ENCODE measurements around the gene NTNG1. TPM values are rescaled to one million over a fixed set of nuclear protein-coding genes. Genes with fewer than 3 reads are reported as not detected.

Gene NTNG1
- total RNA-seq, 1 donor from 2014 or later: 8.1 TPM

DNA sequence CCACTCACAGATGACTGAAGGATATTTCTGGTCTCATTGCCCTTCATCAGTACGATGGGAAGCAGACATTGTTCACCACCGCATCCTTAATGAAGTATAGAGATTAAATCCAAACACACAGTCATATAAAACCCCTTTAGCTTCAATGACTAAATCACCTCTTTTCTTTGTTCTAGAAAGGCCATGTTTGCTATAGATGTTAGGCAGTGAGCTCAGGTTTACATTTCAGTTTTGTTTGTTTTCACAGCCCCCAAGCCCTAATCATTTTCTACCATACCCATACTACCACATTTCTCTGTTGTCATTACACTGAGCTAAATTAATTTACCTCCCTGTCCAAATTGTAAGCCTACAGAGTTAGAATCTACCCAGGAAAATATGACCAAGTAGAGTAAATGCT is 385.1 kb downstream of the NTNG1 start:
- no peak overlapping the region for H3K27ac ChIP-seq (ENCODE audit: low read depth, low read length)
- no peak overlapping the region for H3K27ac Mint-ChIP-seq (ENCODE audit: unreplicated experiment)
- H3K9me3 Mint-ChIP-seq (ENCODE audit: unreplicated experiment): no peaks in the 10 kb centered on the region
- no peak overlapping the region for H3K4me3 ChIP-seq (ENCODE audit: insufficient read depth, low read depth, low read length)
- peaks cover 5% of the 10 kb centered on the region for H3K4me1 Mint-ChIP-seq (ENCODE audit: low read depth, unreplicated experiment)
- H3K27me3 ChIP-seq (ENCODE audit: insufficient read depth, low read length): no peaks in the 10 kb centered on the region
- H3K79me2 ChIP-seq (ENCODE audit: insufficient read depth, low read length): no peaks in the 10 kb centered on the region
- H3K4me3 Mint-ChIP-seq (ENCODE audit: unreplicated experiment): no peak overlapping the region
- H4K20me1 ChIP-seq (ENCODE audit: insufficient read depth, low read length): no peaks in the 10 kb centered on the region
- H3K36me3 ChIP-seq (ENCODE audit: insufficient read depth, low read length): no peaks in the 10 kb centered on the region
- H3K9ac ChIP-seq (ENCODE audit: low read length): no peak overlapping the region
- H3K4me1 ChIP-seq (ENCODE audit: insufficient read depth, low read length): no peaks in the 10 kb centered on the region
- no peak overlapping the region for H2AFZ ChIP-seq (ENCODE audit: low read depth, low read length)
- no peak for FAIRE-seq
- DNase-seq (ENCODE audit: low read depth): no peak
- no peak overlapping the region for H3K4me2 ChIP-seq (ENCODE audit: low read length)
- H3K36me3 Mint-ChIP-seq (ENCODE audit: low read depth, unreplicated experiment): no peaks in the 10 kb centered on the region
- H3K27me3 Mint-ChIP-seq (ENCODE audit: low read depth, unreplicated experiment): no peaks in the 10 kb centered on the region
- TF ChIP-seq, protein P1, sequence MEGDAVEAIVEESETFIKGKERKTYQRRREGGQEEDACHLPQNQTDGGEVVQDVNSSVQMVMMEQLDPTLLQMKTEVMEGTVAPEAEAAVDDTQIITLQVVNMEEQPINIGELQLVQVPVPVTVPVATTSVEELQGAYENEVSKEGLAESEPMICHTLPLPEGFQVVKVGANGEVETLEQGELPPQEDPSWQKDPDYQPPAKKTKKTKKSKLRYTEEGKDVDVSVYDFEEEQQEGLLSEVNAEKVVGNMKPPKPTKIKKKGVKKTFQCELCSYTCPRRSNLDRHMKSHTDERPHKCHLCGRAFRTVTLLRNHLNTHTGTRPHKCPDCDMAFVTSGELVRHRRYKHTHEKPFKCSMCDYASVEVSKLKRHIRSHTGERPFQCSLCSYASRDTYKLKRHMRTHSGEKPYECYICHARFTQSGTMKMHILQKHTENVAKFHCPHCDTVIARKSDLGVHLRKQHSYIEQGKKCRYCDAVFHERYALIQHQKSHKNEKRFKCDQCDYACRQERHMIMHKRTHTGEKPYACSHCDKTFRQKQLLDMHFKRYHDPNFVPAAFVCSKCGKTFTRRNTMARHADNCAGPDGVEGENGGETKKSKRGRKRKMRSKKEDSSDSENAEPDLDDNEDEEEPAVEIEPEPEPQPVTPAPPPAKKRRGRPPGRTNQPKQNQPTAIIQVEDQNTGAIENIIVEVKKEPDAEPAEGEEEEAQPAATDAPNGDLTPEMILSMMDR (IDR thresholded peaks at IDR 0.05; ENCODE audit: insufficient read depth, low read depth, low read length): no peak
- TF ChIP-seq EZH2 (IDR thresholded peaks at IDR 0.05; ENCODE audit: insufficient read depth, low read length): no peak
- H3K9me3 ChIP-seq (ENCODE audit: insufficient read depth, low read depth, low read length): no peaks in the 10 kb centered on the region

DNA sequence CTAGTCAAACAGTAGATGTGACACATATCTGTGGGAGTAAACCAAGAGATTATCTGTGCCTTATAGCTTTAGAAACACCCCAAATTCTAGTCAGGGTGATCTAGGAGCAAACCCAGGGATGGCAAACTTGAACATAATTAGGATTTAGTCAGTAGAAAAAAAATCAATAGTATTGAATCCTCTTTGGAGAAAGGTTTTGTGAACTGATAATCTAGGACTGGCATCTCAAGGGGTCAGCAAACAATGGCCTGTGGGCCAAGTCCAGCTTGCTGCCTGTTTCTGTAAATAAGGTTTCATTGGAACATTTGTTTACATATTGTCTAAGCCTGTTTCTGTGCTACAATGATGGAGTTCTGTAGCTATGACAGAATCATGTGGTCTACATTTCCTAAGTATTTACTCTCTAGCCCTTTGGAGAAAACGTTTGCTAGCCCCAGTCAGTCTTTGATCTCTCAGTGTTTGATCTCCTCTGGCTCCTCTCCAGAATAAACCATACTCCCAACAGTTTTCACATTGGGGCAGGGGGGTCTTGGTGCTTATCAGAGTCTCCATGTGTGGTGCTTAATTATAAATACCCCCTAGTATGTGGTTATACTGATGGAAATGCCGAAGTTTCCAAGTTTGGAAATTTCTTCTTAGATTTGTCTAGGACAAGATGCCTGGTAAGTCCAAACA is 385.8 kb downstream of the NTNG1 start:
- H3K27me3 Mint-ChIP-seq (ENCODE audit: low read depth, unreplicated experiment): no peaks in the 10 kb centered on the region
- H3K4me1 ChIP-seq (ENCODE audit: insufficient read depth, low read length): no peaks in the 10 kb centered on the region
- H3K36me3 Mint-ChIP-seq (ENCODE audit: low read depth, unreplicated experiment): no peaks in the 10 kb centered on the region
- no peaks in the 10 kb centered on the region for H4K20me1 ChIP-seq (ENCODE audit: insufficient read depth, low read length)
- no peak overlapping the region for H3K27ac ChIP-seq (ENCODE audit: low read depth, low read length)
- no peak overlapping the region for H3K4me3 ChIP-seq (ENCODE audit: insufficient read depth, low read depth, low read length)
- H3K9me3 ChIP-seq (ENCODE audit: insufficient read depth, low read depth, low read length): no peaks in the 10 kb centered on the region
- no peak overlapping the region for H2AFZ ChIP-seq (ENCODE audit: low read depth, low read length)
- no peak overlapping the region for H3K4me3 Mint-ChIP-seq (ENCODE audit: unreplicated experiment)
- no peaks in the 10 kb centered on the region for H3K9me3 Mint-ChIP-seq (ENCODE audit: unreplicated experiment)
- H3K9ac ChIP-seq (ENCODE audit: low read length): no peak overlapping the region
- no peak for TF ChIP-seq EZH2 (IDR thresholded peaks at IDR 0.05; ENCODE audit: insufficient read depth, low read length)
- TF ChIP-seq, protein P1 (IDR thresholded peaks at IDR 0.05; ENCODE audit: insufficient read depth, low read depth, low read length): no peak
- H3K4me1 Mint-ChIP-seq (ENCODE audit: low read depth, unreplicated experiment): peaks cover 5% of the 10 kb centered on the region
- DNase-seq (ENCODE audit: low read depth): no peak
- H3K36me3 ChIP-seq (ENCODE audit: insufficient read depth, low read length): no peaks in the 10 kb centered on the region
- no peaks in the 10 kb centered on the region for H3K79me2 ChIP-seq (ENCODE audit: insufficient read depth, low read length)
- no peak for FAIRE-seq
- H3K27me3 ChIP-seq (ENCODE audit: insufficient read depth, low read length): no peaks in the 10 kb centered on the region
- H3K4me2 ChIP-seq (ENCODE audit: low read length): no peak overlapping the region
- no peak overlapping the region for H3K27ac Mint-ChIP-seq (ENCODE audit: unreplicated experiment)

DNA sequence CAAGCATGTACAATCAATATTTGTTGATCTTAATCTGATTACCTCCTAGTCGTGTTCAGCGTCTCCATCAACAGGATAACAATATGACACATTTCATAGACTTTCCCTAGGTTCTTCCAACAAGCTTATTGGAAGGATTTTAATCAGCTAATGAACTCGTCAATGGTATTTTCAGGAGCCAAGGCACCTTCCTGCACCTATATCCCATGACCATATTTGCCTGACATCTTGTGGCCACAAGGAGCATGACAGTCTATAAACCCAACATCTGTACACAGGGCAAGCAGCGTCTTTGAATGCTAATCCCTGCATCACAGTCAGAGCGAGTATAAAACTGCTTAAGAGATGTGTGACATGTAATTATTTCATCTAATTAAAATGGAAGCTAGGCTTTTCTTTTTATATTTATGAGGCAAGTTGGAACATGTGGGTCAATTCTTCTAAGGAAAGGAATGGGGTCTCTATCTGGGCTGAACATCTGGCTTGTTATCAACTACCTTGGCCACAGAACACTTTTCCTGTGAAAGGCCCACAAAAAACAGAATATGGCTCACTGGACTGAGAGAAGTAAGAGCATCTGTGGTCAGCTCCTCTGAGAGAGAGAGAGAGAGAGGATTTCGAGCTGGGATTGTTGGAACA is 388.8 kb downstream of the NTNG1 start:
- Histone ChIP-seq H3K27me3 (ENCODE audit: insufficient read depth, low read length) (no peaks in the 10 kb centered on the region), H3K36me3 (ENCODE audit: insufficient read depth, low read length) (no peaks in the 10 kb centered on the region), H2AFZ (ENCODE audit: low read depth, low read length) (no peak overlapping the region), H3K4me1 (ENCODE audit: insufficient read depth, low read length) (no peaks in the 10 kb centered on the region), H3K9me3 (ENCODE audit: insufficient read depth, low read depth, low read length) (no peaks in the 10 kb centered on the region), H3K79me2 (ENCODE audit: insufficient read depth, low read length) (no peaks in the 10 kb centered on the region), H3K4me3 (ENCODE audit: insufficient read depth, low read depth, low read length) (no peak overlapping the region), H3K9ac (ENCODE audit: low read length) (no peak overlapping the region), H4K20me1 (ENCODE audit: insufficient read depth, low read length) (no peaks in the 10 kb centered on the region), H3K4me2 (ENCODE audit: low read length) (no peak overlapping the region), H3K27ac (ENCODE audit: low read depth, low read length) (peak overlapping the region; percentile 18)
- no peak overlapping the region for H3K27ac Mint-ChIP-seq (ENCODE audit: unreplicated experiment)
- no peaks in the 10 kb centered on the region for H3K9me3 Mint-ChIP-seq (ENCODE audit: unreplicated experiment)
- no peaks in the 10 kb centered on the region for H3K27me3 Mint-ChIP-seq (ENCODE audit: low read depth, unreplicated experiment)
- peak; percentile 36 for DNase-seq (ENCODE audit: low read depth)
- no peak overlapping the region for H3K4me3 Mint-ChIP-seq (ENCODE audit: unreplicated experiment)
- no peaks in the 10 kb centered on the region for H3K36me3 Mint-ChIP-seq (ENCODE audit: low read depth, unreplicated experiment)
- no peak for TF ChIP-seq EZH2 (IDR thresholded peaks at IDR 0.05; ENCODE audit: insufficient read depth, low read length)
- TF ChIP-seq, protein P1 (IDR thresholded peaks at IDR 0.05; ENCODE audit: insufficient read depth, low read depth, low read length): peak; percentile 95
- no peak for FAIRE-seq
- H3K4me1 Mint-ChIP-seq (ENCODE audit: low read depth, unreplicated experiment): peaks cover 5% of the 10 kb centered on the region
